Hepatocyte (in vitro differentiated cells): ENCODE results near the gene CD79A. TPM values are rescaled to one million over a fixed set of nuclear protein-coding genes. Genes with fewer than 3 reads are reported as not detected.

Experiments
- DNase-seq: peaks from one replicate; pipeline ENCODE4 v3.0.0-alpha.2; 2016; ENCODE audit warnings: low spot score
- H2AFZ ChIP-seq: fragments of 200-600 bp; sonication (generic); 2 replicates; pipeline ENCODE4 v1.6.0; 2016; ENCODE audit warnings: antibody characterized with exemption, mild to moderate bottlenecking
- H3K27ac ChIP-seq: fragments of 200-600 bp; sonication (generic); 2 replicates; pipeline ENCODE4 v1.5.1; 2016; ENCODE audit warnings: mild to moderate bottlenecking
- H3K27me3 ChIP-seq: fragments of 200-600 bp; sonication (generic); 2 replicates; pipeline ENCODE4 v1.6.1; 2016
- H3K36me3 ChIP-seq: fragments of 200-600 bp; sonication (generic); replicated peaks from 2 replicates; pipeline ENCODE4 v1.5.1; 2016; ENCODE audit warnings: low read depth; ENCODE audit not compliant: insufficient read depth
- H3K4me1 ChIP-seq: fragments of 200-600 bp; sonication (generic); 2 replicates; pipeline ENCODE4 v1.5.1; 2016; ENCODE audit warnings: mild to moderate bottlenecking, moderate library complexity; ENCODE audit not compliant: insufficient read depth
- H3K4me2 ChIP-seq: fragments of 200-600 bp; sonication (generic); 2 replicates; pipeline ENCODE4 v1.6.0; 2016
- H3K4me3 ChIP-seq: fragments of 200-600 bp; sonication (generic); 2 replicates; pipeline ENCODE4 v1.5.1; 2016; ENCODE audit warnings: mild to moderate bottlenecking
- H3K79me2 ChIP-seq: fragments of 200-600 bp; sonication (generic); 2 replicates; pipeline ENCODE4 v1.6.0; 2017; ENCODE audit warnings: mild to moderate bottlenecking
- H3K9me2 ChIP-seq: fragments of 200-600 bp; sonication (generic); replicated peaks from 2 replicates; pipeline ENCODE4 v1.6.0; 2017; ENCODE audit warnings: mild to moderate bottlenecking; ENCODE audit not compliant: insufficient read depth
- H3K9me3 ChIP-seq: fragments of 200-600 bp; sonication (generic); 2 replicates; pipeline ENCODE4 v1.5.1; 2016; ENCODE audit warnings: low read depth, mild to moderate bottlenecking
- H4K20me1 ChIP-seq: fragments of 200-600 bp; sonication (generic); 2 replicates; pipeline ENCODE4 v1.6.0; 2016; ENCODE audit warnings: mild to moderate bottlenecking; ENCODE audit not compliant: insufficient read depth, poor library complexity, severe bottlenecking
- EZH2 ChIP-seq: fragments of 200-600 bp; sonication (generic); IDR thresholded peaks from 2 replicates; pipeline ENCODE4 v1.6.1; 2016; ENCODE audit warnings: antibody characterized with exemption, mild to moderate bottlenecking, borderline replicate concordance
- EZH2phosphoT487 ChIP-seq: fragments of 200-600 bp; sonication (generic); IDR thresholded peaks from one replicate; pipeline ENCODE4 v1.6.1; 2018; ENCODE audit warnings: antibody characterized with exemption, mild to moderate bottlenecking, low read depth, moderate library complexity; ENCODE audit not compliant: unreplicated experiment, severe bottlenecking
- WGBS: methylation state at CpG from one replicate; pipeline ENCODE4 v1.1.6; 2016; ENCODE audit warnings: low lambda C conversion rate; ENCODE audit errors: missing lambda C conversion rate; 5-methylcytosine and 5-hydroxymethylcytosine counted together
- polyA plus RNA-seq: library from polyadenylated mRNA; unstranded; fragments of >200 nt; fragmentation: Nextera tagmentation; extraction: Ambion mirVana; gene quantifications from 2 replicates; pipeline ENCODE4 v1.2.1, GENCODE V29; 2016
- total RNA-seq: library from RNA; depleted of rRNA; stranded (reverse); fragments of >200 nt; gene quantifications from 2 replicates; pipeline ENCODE4 v1.2.3, GENCODE V29; 2014
- TF ChIP-seq, protein P1 (sequence below): fragments of 200-600 bp; sonication (generic); IDR thresholded peaks from 2 replicates; pipeline ENCODE4 v1.5.1; 2016; ENCODE audit warnings: antibody characterized with exemption, mild to moderate bottlenecking; ENCODE audit not compliant: poor library complexity

CD79A gene
- total and polyA plus RNA-seq, 2 experiments from 2014 or later: 0.27 to 0.37 TPM

DNA sequence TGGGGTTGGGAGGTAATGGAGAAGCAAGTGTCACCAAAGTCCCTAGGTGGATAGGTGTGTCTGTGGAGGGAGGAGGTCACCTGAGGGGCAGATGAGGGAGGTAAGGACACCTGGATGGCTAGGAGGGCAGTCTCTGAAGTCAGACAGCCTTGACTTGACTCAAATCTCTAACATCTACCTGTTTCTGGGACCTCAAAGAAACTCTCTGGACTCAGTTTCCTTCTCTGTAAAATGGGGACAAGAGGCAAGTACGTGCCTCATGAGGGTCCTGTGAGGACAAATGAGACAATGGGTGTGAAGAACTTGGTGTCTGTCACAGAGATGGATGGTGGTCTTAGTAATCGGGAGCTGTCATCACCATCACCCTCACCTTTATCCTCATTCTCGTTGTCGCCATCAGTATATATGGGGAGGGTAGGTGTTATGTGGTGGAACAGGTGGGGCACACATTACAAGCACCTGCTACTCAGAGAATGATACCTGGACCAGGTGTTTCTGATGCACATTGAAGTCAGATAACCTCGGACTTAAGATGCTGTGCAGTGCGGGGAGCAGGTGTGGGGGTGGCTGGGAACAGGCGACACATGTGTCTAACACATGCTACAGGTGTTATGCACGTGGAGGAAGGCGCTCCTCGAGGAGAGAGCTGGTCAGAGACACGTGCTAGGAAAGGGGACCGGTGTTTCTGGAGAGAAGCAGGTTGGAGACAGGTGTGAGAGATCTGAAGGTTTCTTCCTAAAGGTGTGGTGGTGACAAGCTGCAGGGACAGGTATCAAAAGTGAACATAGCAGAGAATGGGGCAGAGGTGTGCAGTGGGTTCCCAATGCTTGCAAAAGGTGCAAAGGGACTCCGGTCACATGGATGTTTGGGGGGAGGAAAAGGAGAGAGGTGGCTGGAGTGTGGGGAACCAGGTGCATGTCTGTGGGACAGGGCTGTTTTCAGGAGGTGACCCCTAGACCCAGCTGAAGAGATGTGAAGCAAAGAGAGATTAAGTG is 47.4 kb downstream of the CD79A start:
- Histone ChIP-seq H3K27ac (no peak overlapping the region), H3K9me2 (no peaks in the 10 kb centered on the region), H2AFZ (no peak overlapping the region), H3K4me1 (peaks cover 11% of the 10 kb centered on the region), H4K20me1 (no peaks in the 10 kb centered on the region), H3K4me2 (no peak overlapping the region), H3K27me3 (peaks cover 83% of the 10 kb centered on the region), H3K36me3 (no peaks in the 10 kb centered on the region), H3K79me2 (no peaks in the 10 kb centered on the region), H3K9me3 (no peaks in the 10 kb centered on the region), H3K4me3 (no peak overlapping the region)
- TF ChIP-seq EZH2phosphoT487: no peak
- TF ChIP-seq EZH2: no peak
- TF ChIP-seq, protein P1, sequence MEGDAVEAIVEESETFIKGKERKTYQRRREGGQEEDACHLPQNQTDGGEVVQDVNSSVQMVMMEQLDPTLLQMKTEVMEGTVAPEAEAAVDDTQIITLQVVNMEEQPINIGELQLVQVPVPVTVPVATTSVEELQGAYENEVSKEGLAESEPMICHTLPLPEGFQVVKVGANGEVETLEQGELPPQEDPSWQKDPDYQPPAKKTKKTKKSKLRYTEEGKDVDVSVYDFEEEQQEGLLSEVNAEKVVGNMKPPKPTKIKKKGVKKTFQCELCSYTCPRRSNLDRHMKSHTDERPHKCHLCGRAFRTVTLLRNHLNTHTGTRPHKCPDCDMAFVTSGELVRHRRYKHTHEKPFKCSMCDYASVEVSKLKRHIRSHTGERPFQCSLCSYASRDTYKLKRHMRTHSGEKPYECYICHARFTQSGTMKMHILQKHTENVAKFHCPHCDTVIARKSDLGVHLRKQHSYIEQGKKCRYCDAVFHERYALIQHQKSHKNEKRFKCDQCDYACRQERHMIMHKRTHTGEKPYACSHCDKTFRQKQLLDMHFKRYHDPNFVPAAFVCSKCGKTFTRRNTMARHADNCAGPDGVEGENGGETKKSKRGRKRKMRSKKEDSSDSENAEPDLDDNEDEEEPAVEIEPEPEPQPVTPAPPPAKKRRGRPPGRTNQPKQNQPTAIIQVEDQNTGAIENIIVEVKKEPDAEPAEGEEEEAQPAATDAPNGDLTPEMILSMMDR: no peak
- 53% methylated on average over 13 of the region's 13 CpGs for WGBS
- DNase-seq: no peak

DNA sequence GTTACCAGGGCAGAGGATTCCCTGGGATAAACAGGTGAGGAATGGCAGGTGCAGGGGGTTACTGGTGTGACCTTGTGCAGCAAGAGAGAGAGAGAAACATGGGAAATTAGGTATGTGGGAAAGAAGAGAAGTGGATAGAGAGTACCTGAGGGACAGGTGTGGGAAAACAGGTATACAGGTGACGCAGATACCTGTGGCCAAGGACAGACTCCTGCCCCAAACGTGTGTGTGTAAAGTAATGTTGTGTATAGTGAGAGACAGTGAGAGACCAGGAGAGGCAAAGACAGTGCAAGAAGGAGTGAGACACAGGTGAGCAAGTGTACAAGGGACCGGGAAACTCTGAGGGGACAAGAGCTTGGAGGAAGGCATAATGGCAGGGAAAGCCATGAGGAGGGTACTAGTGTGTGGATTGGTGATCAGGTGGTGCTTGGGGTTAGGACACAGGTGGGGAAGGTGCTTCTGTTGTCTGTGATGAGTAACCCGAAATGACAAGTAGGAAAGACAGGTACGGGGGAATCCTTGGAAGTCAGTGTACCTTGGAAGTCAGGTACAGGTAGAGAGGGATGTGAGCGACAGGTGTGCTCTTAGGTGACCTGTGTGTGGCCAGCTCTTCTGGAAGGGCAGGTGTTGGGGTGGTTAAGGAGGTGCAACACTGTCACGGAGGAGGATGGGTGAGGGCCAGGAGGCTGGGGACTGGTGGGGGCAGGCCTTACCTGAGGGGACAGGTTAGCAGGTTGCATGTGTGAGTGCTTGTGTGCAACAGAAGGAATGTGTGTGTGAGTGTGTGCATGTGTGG is 48.3 kb downstream of the CD79A start:
- no peak overlapping the region for H3K4me2 ChIP-seq
- H3K79me2 ChIP-seq: no peaks in the 10 kb centered on the region
- no peak overlapping the region for H2AFZ ChIP-seq
- H3K4me3 ChIP-seq: no peak overlapping the region
- no peaks in the 10 kb centered on the region for H3K36me3 ChIP-seq
- 57% methylated on average over 7 of the region's 7 CpGs for WGBS
- peaks cover 90% of the 10 kb centered on the region for H3K27me3 ChIP-seq
- TF ChIP-seq EZH2: no peak
- TF ChIP-seq EZH2phosphoT487: no peak
- TF ChIP-seq, protein P1: no peak
- H3K4me1 ChIP-seq: peaks cover 11% of the 10 kb centered on the region
- H3K27ac ChIP-seq: no peak overlapping the region
- no peak for DNase-seq
- no peaks in the 10 kb centered on the region for H4K20me1 ChIP-seq
- no peaks in the 10 kb centered on the region for H3K9me3 ChIP-seq
- H3K9me2 ChIP-seq: no peaks in the 10 kb centered on the region

DNA sequence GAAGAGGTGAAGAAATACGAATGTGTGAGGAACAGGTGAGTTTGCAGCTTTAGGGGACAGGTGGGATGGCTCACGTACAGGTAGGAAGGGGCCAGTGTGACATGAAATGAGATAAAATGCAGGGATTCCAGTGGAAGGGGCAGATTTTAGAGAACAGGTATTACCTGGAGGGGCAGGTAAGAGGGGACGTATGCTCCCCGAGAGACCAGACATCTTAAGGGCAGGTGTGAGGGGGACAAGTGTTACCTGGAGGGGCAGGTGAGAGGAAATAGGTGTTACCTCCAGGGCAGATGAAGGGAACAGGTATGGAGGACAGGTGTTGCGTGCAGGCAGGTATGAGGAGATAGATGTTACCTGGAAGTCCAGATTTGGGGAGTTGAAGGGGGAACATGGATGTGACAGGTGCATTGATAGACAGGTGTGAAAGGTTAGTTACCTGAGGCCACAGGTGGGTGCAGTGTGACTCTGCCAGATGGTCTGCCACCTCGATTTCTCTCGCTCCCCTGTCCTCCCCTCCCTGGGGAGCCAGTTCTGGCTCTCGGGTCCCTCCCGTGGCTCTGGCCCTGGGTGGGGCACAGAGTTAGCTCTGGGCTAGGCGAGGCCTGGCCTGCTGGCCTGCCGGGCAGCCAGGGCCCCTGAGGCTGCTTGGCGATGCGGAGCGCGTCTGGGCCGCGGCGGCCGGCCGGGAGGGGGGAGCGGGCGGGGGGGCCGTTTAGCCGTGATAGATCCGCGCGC is 49.1 kb downstream of the CD79A start:
- no peaks in the 10 kb centered on the region for H4K20me1 ChIP-seq
- no peak overlapping the region for H3K4me3 ChIP-seq
- no peak for DNase-seq
- H3K27me3 ChIP-seq: peaks cover 90% of the 10 kb centered on the region
- no peak overlapping the region for H2AFZ ChIP-seq
- H3K9me2 ChIP-seq: no peaks in the 10 kb centered on the region
- H3K9me3 ChIP-seq: no peaks in the 10 kb centered on the region
- H3K79me2 ChIP-seq: no peaks in the 10 kb centered on the region
- 41% methylated on average over 13 of the region's 27 CpGs for WGBS
- peaks cover 11% of the 10 kb centered on the region for H3K4me1 ChIP-seq
- no peak overlapping the region for H3K4me2 ChIP-seq
- TF ChIP-seq, protein P1: no peak
- TF ChIP-seq EZH2phosphoT487 (no peak), EZH2 (no peak)
- no peaks in the 10 kb centered on the region for H3K36me3 ChIP-seq
- no peak overlapping the region for H3K27ac ChIP-seq
